Measurements from ENCODE around the gene SDS.

SDS gene

DNA sequence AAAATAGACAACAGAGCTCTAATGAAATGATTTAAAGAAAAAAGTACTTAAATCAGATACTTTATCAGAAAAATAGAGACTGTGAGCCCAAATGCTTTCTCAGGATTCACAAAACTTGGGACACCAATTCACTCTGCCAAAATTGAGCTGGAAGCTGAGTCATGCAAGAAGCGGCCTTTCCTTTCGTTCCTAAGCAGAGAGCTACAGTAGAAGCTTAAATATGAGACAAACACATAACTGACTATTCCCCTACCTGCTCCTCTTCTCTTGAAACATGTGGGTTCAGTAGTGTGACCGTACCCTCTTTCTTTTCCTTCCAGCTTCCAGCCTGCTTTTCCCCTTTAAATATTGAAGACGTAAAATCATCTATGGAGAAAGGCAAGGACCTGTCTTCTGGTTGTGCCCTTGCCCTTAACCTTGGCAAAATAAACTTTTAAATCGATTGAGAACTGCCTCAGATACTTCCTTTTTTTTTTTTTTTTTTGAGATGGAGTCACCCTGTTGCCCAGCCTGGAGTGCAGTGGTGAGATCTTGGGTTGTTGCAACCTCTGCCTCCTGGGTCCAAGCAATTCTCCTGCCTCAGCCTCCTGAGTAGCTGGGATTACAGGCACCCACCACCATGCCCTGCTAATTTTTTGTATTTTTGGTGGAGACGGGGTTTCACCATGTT is 4.4 kb upstream of the SDS start (continued):
- TF ChIP-seq, protein P1, sequence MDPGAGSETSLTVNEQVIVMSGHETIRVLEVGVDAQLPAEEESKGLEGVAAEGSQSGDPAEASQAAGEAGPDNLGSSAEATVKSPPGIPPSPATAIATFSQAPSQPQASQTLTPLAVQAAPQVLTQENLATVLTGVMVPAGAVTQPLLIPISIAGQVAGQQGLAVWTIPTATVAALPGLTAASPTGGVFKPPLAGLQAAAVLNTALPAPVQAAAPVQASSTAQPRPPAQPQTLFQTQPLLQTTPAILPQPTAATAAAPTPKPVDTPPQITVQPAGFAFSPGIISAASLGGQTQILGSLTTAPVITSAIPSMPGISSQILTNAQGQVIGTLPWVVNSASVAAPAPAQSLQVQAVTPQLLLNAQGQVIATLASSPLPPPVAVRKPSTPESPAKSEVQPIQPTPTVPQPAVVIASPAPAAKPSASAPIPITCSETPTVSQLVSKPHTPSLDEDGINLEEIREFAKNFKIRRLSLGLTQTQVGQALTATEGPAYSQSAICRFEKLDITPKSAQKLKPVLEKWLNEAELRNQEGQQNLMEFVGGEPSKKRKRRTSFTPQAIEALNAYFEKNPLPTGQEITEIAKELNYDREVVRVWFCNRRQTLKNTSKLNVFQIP (CRISPR knock-in tag; IDR thresholded peaks at IDR 0.05; ENCODE audit: borderline replicate concordance, low read depth): no peak
- TF ChIP-seq CSRNP3 (CRISPR knock-in tag; IDR thresholded peaks at IDR 0.05): no peak

DNA sequence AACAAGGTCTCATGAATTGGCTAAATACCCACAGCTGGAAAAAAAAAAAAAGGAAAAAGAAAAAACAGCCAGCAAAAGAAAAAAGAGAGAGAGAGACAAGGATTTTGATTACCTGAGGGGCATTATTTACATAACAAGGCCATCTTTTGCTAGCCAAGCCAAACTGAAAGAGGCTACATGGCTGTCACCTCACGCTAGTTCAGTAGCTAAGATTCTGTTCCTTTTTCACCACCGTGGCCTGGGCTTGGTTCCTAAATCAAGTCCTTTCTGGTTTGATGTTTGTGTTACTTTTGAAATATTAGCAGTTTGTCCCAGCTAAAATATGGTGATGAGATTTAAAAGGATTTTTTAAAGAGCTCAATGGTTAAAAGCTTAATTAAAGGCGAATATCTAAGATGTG is 2.0 kb upstream of the SDS start:
- TF ChIP-seq PPARA (CRISPR knock-in tag; IDR thresholded peaks at IDR 0.05; ENCODE audit: borderline replicate concordance) (no peak), TOX (CRISPR knock-in tag; IDR thresholded peaks at IDR 0.05; ENCODE audit: borderline replicate concordance) (no peak), RARB (CRISPR knock-in tag; IDR thresholded peaks at IDR 0.05) (no peak), ISL1 (CRISPR knock-in tag; IDR thresholded peaks at IDR 0.05) (no peak), SNAI2 (CRISPR knock-in tag; IDR thresholded peaks at IDR 0.05) (no peak), ZNF8 (CRISPR knock-in tag; IDR thresholded peaks at IDR 0.05) (no peak), PATZ1 (CRISPR knock-in tag; IDR thresholded peaks at IDR 0.05; ENCODE audit: borderline replicate concordance) (no peak), ZFP30 (CRISPR knock-in tag; IDR thresholded peaks at IDR 0.05) (no peak), TCF4 (CRISPR knock-in tag; IDR thresholded peaks at IDR 0.05; ENCODE audit: borderline replicate concordance) (no peak)
- ATAC-seq: no peak

GRCh38 chr12:113402586-113403260 is 964 bp downstream of the SDS start:
- ATAC-seq: no peak
- TF ChIP-seq ESRRG (CRISPR knock-in tag; IDR thresholded peaks at IDR 0.05) (no peak), ZNF565 (CRISPR knock-in tag; conservative IDR thresholded peaks at IDR 0.05; ENCODE audit: low read depth) (no peak), BACH2 (CRISPR knock-in tag; IDR thresholded peaks at IDR 0.05; ENCODE audit: borderline replicate concordance) (no peak), ZNF70 (CRISPR knock-in tag; IDR thresholded peaks at IDR 0.05) (no peak), GLIS3 (CRISPR knock-in tag; IDR thresholded peaks at IDR 0.05) (no peak), SNAI2 (CRISPR knock-in tag; IDR thresholded peaks at IDR 0.05) (no peak), ZFP3 (CRISPR knock-in tag; IDR thresholded peaks at IDR 0.05) (no peak), TSHZ2 (CRISPR knock-in tag; IDR thresholded peaks at IDR 0.05) (no peak), ZFP30 (CRISPR knock-in tag; IDR thresholded peaks at IDR 0.05) (no peak), TOX (CRISPR knock-in tag; IDR thresholded peaks at IDR 0.05; ENCODE audit: borderline replicate concordance) (no peak), ARNTL (CRISPR knock-in tag; IDR thresholded peaks at IDR 0.05; ENCODE audit: borderline replicate concordance, low read depth) (no peak), ZNF8 (CRISPR knock-in tag; IDR thresholded peaks at IDR 0.05) (no peak), TCF4 (CRISPR knock-in tag; IDR thresholded peaks at IDR 0.05; ENCODE audit: borderline replicate concordance) (no peak), CSDC2 (CRISPR knock-in tag; IDR thresholded peaks at IDR 0.05) (no peak), PATZ1 (CRISPR knock-in tag; IDR thresholded peaks at IDR 0.05; ENCODE audit: borderline replicate concordance) (no peak), PPARA (CRISPR knock-in tag; IDR thresholded peaks at IDR 0.05; ENCODE audit: borderline replicate concordance) (no peak), OSR1 (CRISPR knock-in tag; IDR thresholded peaks at IDR 0.05) (no peak)
- TF ChIP-seq, protein P2, sequence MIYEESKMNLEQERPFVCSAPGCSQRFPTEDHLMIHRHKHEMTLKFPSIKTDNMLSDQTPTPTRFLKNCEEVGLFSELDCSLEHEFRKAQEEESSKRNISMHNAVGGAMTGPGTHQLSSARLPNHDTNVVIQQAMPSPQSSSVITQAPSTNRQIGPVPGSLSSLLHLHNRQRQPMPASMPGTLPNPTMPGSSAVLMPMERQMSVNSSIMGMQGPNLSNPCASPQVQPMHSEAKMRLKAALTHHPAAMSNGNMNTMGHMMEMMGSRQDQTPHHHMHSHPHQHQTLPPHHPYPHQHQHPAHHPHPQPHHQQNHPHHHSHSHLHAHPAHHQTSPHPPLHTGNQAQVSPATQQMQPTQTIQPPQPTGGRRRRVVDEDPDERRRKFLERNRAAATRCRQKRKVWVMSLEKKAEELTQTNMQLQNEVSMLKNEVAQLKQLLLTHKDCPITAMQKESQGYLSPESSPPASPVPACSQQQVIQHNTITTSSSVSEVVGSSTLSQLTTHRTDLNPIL (CRISPR knock-in tag; IDR thresholded peaks at IDR 0.05; ENCODE audit: low read depth): no peak
- TF ChIP-seq, protein P1 (CRISPR knock-in tag; IDR thresholded peaks at IDR 0.05; ENCODE audit: borderline replicate concordance, low read depth): no peak
